ENCODE results near the gene ALLC. TPM values are rescaled to one million over a fixed set of nuclear protein-coding genes. Genes with fewer than 3 reads are reported as not detected.

Gene ALLC
- total and polyA plus RNA-seq, 10 of the 15 experiments (the other 5 are each of a cell fraction or from before 2014, with no cell fraction given), result 0.05 TPM; not detected in 9

GRCh38 chr2:3741396-3741795 lies 83.4 kb downstream of the ALLC start (continued):
- TF ChIP-seq CHD1 (IDR thresholded peaks at IDR 0.05; ENCODE audit: low read depth, low read length) (no peak), MEF2A (IDR thresholded peaks at IDR 0.05; ENCODE audit: insufficient read depth, low read depth, low read length) (no peak), GABPA (IDR thresholded peaks at IDR 0.05; ENCODE audit: low read depth) (no peak), CUX1 (IDR thresholded peaks at IDR 0.05; ENCODE audit: insufficient replicate concordance, low read depth, low read length) (no peak), CBFB (IDR thresholded peaks at IDR 0.05; ENCODE audit: low read depth) (no peak)

DNA sequence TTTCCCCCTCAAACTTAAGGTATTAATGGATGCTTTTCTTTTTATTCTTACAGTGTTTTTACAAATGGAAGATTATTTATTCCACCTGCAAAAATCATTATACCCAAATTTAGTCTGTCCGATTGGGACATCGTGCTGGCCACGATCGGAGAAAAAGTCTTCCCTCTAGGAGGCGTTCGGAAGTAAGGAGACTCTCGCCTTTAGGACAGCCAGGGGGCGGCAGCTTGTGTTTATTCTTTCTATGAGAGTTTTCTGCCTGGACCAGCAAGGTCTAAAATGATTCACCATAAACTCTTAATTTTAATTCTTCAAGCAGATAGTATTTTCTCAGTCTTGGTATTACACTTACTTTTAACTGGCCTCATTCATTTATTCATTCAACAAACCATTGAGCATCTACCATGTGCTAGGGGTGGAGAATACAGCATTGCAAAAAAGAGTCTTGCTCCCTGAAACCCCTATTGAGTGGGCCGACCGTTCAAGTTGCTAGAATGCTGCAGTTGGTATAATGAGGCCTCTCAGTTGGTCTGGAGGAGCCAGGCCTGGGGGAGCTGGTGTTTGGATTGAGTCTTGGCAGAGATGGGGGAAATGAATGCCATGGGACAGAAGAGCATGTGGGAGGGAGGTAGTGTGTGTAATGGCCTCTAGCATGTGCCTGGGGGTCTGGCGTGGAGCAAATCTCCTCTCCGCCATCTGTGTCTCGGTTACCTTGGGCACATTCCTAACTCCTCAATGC lies 84.0 kb downstream of the ALLC start:
- RAD21 ChIA-PET (ENCODE audit: unreplicated experiment), result no interaction called here
- TF ChIP-seq CBX5 (IDR thresholded peaks at IDR 0.05; ENCODE audit: low read depth) (no peak), HDAC2 (IDR thresholded peaks at IDR 0.05) (no peak), LARP7 (IDR thresholded peaks at IDR 0.05) (no peak), ZNF274 (IDR thresholded peaks at IDR 0.05; ENCODE audit: insufficient read depth, insufficient read length) (no peak), ZNF217 (IDR thresholded peaks at IDR 0.05) (no peak), BACH1 (IDR thresholded peaks at IDR 0.05; ENCODE audit: borderline replicate concordance) (no peak), RUNX3 (IDR thresholded peaks at IDR 0.05; ENCODE audit: low read length) (no peak)
- TF ChIP-seq, protein P1, sequence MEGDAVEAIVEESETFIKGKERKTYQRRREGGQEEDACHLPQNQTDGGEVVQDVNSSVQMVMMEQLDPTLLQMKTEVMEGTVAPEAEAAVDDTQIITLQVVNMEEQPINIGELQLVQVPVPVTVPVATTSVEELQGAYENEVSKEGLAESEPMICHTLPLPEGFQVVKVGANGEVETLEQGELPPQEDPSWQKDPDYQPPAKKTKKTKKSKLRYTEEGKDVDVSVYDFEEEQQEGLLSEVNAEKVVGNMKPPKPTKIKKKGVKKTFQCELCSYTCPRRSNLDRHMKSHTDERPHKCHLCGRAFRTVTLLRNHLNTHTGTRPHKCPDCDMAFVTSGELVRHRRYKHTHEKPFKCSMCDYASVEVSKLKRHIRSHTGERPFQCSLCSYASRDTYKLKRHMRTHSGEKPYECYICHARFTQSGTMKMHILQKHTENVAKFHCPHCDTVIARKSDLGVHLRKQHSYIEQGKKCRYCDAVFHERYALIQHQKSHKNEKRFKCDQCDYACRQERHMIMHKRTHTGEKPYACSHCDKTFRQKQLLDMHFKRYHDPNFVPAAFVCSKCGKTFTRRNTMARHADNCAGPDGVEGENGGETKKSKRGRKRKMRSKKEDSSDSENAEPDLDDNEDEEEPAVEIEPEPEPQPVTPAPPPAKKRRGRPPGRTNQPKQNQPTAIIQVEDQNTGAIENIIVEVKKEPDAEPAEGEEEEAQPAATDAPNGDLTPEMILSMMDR (IDR thresholded peaks at IDR 0.05 in 2 of 3, conservative IDR thresholded peaks at IDR 0.05 in 1 of 3; ENCODE audit: control insufficient read depth in 2 of 3, extremely low read depth in 1 of 3, insufficient read depth in 1 of 3, low read depth in 3 of 3, low read length in 3 of 3), result no peak
- TF ChIP-seq, protein P2, sequence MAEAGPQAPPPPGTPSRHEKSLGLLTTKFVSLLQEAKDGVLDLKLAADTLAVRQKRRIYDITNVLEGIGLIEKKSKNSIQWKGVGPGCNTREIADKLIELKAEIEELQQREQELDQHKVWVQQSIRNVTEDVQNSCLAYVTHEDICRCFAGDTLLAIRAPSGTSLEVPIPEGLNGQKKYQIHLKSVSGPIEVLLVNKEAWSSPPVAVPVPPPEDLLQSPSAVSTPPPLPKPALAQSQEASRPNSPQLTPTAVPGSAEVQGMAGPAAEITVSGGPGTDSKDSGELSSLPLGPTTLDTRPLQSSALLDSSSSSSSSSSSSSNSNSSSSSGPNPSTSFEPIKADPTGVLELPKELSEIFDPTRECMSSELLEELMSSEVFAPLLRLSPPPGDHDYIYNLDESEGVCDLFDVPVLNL (IDR thresholded peaks at IDR 0.05; ENCODE audit: low read depth, low read length), result no peak

More for the DNA sequence above, 84.0 kb downstream of the ALLC start:
- H3K9me3 ChIP-seq (replicated peaks; ENCODE audit: control insufficient read depth, insufficient read depth, low read length), result no peaks in the 10 kb centered on the region
- no peak overlapping the region for H3K9ac ChIP-seq (ENCODE audit: control insufficient read depth, insufficient read depth, low read length)
- H3K4me3 ChIP-seq, result no peak overlapping the region
- H3K4me1 ChIP-seq (ENCODE audit: control insufficient read depth, insufficient read depth, low read length), result no peaks in the 10 kb centered on the region
- BruUV-seq (replicated peaks), result no TSS peak
- ChIA-PET SMC1A (ENCODE audit: uncharacterized antibody, unreplicated experiment) (no interaction called here), POLR2A (no interaction called here), CTCF (interaction anchor here (0.5 to 1.2 kb wide), 3 partner anchors 13 to 1856 kb away, joined by 3 to 5 read pairs (median 3); no protein-coding TSS in a partner anchor)
- ATAC-seq (no peak), DNase-seq (ENCODE audit: low read depth, low spot score) (no peak), FAIRE-seq (no peak)
- in situ Hi-C loops (cut with MboI) (no loop called here), intact Hi-C loops (cut with micrococcal nuclease; ENCODE audit: unreplicated experiment) (no loop called here)
- H2AFZ ChIP-seq (ENCODE audit: control insufficient read depth, low read depth, low read length), result no peak overlapping the region
- 45% methylated on average over 13 of the region's 13 CpGs for WGBS (ENCODE audit: insufficient coverage, insufficient replicate concordance, low lambda C conversion rate, missing lambda C conversion rate)
- H3K79me2 ChIP-seq (ENCODE audit: control insufficient read depth, insufficient read depth, low read length), result no peaks in the 10 kb centered on the region
- no peaks in the 10 kb centered on the region for H4K20me1 ChIP-seq (ENCODE audit: control insufficient read depth, insufficient read depth)
- no peak overlapping the region for H3K4me2 ChIP-seq (ENCODE audit: control insufficient read depth, insufficient read depth)
- no peak overlapping the region for H3K27ac ChIP-seq (ENCODE audit: control insufficient read depth, insufficient read depth)
- H3K27me3 ChIP-seq (replicated peaks in 1 of 2; ENCODE audit: control insufficient read depth in 2 of 2, insufficient read depth in 2 of 2, low read length in 1 of 2), result peaks cover 0 to 2% of the 10 kb centered on the region in 2 experiments; a peak in 2 of 4 replicates
- H3K36me3 ChIP-seq (ENCODE audit: control insufficient read depth in 2 of 2, insufficient read depth in 2 of 2, low read length in 1 of 2), result no peaks in the 10 kb centered on the region

All from GM12878 (cell line).